ENCODE measurements around the gene PAX8.

The PAX8 gene

DNA sequence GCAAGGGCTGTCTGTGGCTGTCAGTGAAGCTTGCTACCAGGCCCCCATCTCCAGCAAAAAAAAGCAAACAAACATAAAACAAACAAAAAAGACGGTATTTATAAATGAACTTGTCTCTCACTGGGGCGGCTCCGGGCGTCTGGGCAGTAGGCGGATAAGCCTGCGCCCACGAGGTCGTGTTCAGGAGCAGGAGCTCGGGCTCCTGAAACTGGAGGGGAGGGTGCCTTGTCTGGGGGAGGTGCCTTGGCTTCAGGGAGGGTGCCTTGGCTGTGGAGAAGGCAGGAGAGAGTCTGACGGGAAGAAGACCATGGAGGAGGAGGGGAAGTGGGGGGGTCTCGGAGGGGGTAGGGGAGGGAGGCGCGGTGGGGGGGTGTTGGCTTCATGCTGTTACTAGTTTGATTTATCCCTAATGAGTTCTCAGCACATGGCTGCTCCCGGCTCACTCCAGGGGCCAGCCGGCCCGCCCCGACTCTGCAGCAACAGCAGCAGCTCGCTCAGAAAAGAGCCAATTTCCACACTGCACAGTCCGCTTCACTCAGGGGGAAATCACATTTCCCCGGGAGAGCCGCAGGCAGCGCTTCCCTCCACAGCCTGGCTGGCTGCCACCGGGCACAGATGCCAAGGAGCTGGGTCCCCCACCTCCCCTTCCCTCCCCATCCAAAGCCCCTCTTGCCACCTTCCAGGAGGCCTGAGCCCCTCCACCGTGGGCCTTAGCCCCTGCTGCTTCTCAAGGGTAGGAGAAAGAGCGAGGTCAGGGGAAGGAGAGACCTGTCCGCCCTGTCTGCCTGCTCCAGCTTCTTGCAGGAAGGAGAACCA, 66.3 kb downstream of the PAX8 start:
- Histone ChIP-seq H3K27me3 (ENCODE audit: insufficient read depth, low read length) (no peaks in the 10 kb centered on the region), H3K79me2 (ENCODE audit: control insufficient read depth, insufficient read depth, low read length, unreplicated experiment) (no peaks in the 10 kb centered on the region), H3K36me3 (ENCODE audit: insufficient read depth, low read length) (no peaks in the 10 kb centered on the region), H3K27ac (ENCODE audit: low read depth, low read length) (no peak overlapping the region), H2AFZ (ENCODE audit: low read length, unreplicated experiment) (no peak overlapping the region), H3K4me1 (ENCODE audit: control insufficient read depth, insufficient read depth, low read length, unreplicated experiment) (peaks cover 14% of the 10 kb centered on the region), H3K4me3 (ENCODE audit: low read depth, low read length) (no peak overlapping the region)

DNA sequence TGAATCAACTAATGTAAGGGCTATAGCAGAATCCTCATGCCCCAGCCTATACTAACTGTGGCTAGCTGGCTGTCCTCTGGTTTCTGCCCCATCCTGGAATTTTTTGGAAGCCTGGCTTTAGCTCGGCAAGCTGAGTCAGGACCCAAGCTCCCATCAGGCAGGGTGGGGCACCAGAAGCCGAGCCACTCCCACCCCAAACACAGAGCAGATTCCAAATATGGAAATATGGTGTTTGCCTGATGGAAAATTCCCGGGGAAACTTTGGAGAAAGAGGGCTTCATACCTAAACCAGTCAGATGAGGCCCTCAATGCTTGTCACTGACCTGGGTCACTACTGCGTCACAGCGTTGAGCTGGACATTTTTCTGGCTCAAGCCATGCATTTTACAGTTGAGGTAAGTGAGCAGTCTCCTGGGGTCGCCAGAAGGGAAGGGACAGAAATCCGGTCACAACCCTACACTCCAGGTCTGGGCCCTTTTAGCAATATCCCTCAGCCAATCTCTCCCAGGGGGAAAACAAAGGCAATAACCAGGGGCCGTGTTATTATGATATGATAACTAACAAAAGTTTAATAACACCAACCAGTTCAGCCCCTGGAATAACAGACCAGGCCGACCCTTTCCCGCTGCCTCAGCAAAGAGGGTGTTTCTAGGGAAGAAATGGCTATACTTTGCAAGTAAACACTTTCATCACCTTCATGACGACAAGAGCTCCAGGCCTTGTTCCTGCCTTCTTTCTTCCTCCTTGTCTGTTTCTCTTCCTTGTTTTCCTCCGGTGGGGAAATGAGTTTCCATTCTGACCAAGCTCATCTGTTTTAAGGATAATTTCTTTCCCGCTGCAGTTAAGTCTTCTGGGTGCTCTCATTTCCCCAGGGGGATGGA, 67.3 kb downstream of the PAX8 start:
- Histone ChIP-seq H3K27me3 (ENCODE audit: insufficient read depth, low read length) (no peaks in the 10 kb centered on the region), H3K36me3 (ENCODE audit: insufficient read depth, low read length) (no peaks in the 10 kb centered on the region), H3K4me1 (ENCODE audit: control insufficient read depth, insufficient read depth, low read length, unreplicated experiment) (peaks cover 14% of the 10 kb centered on the region), H3K79me2 (ENCODE audit: control insufficient read depth, insufficient read depth, low read length, unreplicated experiment) (no peaks in the 10 kb centered on the region), H3K27ac (ENCODE audit: low read depth, low read length) (no peak overlapping the region), H3K4me3 (ENCODE audit: low read depth, low read length) (no peak overlapping the region; the same call in 1 of the 2 replicates), H2AFZ (ENCODE audit: low read length, unreplicated experiment) (peak overlapping the region; percentile 85)

DNA sequence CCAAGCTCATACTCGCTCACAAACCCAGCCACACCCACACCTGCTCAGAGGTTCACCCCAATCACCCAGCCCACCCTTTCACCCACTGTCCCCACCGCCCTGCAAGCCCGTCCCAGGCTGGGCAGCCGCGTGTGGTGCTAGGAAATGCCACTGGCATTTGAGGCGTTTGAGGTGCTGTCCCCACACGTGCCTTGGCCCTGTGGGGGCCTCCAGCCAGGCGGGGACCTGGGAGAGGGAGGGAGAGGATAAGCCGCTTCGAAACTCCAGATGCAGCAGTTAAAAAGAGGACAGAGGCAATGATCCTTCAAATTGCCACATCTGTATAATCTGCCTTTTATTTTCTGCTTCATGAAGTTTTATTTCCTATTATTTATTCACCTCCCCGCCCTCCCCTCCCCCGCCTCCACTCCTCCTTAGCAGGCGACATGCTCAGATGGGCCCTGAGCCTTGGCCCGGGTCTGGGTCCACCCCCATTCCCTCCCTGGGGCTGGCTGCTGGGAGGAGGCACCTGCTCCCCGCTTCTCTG, 69.0 kb downstream of the PAX8 start:
- Histone ChIP-seq H3K79me2 (ENCODE audit: control insufficient read depth, insufficient read depth, low read length, unreplicated experiment) (no peaks in the 10 kb centered on the region), H3K27ac (ENCODE audit: low read depth, low read length) (no peak overlapping the region), H3K4me1 (ENCODE audit: control insufficient read depth, insufficient read depth, low read length, unreplicated experiment) (peaks cover 14% of the 10 kb centered on the region), H3K36me3 (ENCODE audit: insufficient read depth, low read length) (no peaks in the 10 kb centered on the region), H3K27me3 (ENCODE audit: insufficient read depth, low read length) (no peaks in the 10 kb centered on the region), H3K4me3 (ENCODE audit: low read depth, low read length) (no peak overlapping the region), H2AFZ (ENCODE audit: low read length, unreplicated experiment) (no peak overlapping the region)

- no peak overlapping the region for H3K27ac ChIP-seq (ENCODE audit: low read depth, low read length)
- H2AFZ ChIP-seq (ENCODE audit: low read length, unreplicated experiment): no peak overlapping the region
- H3K79me2 ChIP-seq (ENCODE audit: control insufficient read depth, insufficient read depth, low read length, unreplicated experiment): no peaks in the 10 kb centered on the region
- no peaks in the 10 kb centered on the region for H3K27me3 ChIP-seq (ENCODE audit: insufficient read depth, low read length)
- H3K36me3 ChIP-seq (ENCODE audit: insufficient read depth, low read length): no peaks in the 10 kb centered on the region
- no peak overlapping the region for H3K4me3 ChIP-seq (ENCODE audit: low read depth, low read length)
- H3K4me1 ChIP-seq (ENCODE audit: control insufficient read depth, insufficient read depth, low read length, unreplicated experiment): peaks cover 14% of the 10 kb centered on the region
Observed at GRCh38 chr2:113209011-113209645, 69.6 kb downstream of the PAX8 start.

DNA sequence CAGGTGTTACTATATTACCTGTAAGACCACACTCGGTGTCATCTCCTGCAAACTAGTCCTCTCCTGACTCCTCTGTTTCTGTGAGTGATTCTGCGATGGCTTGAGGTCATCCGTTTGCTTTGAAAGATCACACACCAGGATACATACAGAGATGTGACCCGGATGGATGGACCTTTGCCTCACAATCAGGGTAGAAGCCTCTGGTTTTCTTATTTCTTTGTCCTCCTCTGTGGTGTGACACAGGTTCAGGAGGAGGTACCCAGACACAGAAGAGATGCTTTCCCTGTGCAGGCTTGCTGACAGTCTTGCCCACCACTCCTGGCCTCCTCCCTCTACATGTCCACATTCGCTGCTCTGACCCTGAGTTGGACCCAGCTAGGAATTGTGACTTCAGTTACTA, 70.3 kb downstream of the PAX8 start:
- no peak overlapping the region for H3K27ac ChIP-seq (ENCODE audit: low read depth, low read length)
- no peak overlapping the region for H3K4me3 ChIP-seq (ENCODE audit: low read depth, low read length)
- no peaks in the 10 kb centered on the region for H3K27me3 ChIP-seq (ENCODE audit: insufficient read depth, low read length)
- no peaks in the 10 kb centered on the region for H3K79me2 ChIP-seq (ENCODE audit: control insufficient read depth, insufficient read depth, low read length, unreplicated experiment)
- H3K36me3 ChIP-seq (ENCODE audit: insufficient read depth, low read length): no peaks in the 10 kb centered on the region
- H3K4me1 ChIP-seq (ENCODE audit: control insufficient read depth, insufficient read depth, low read length, unreplicated experiment): peaks cover 14% of the 10 kb centered on the region
- no peak overlapping the region for H2AFZ ChIP-seq (ENCODE audit: low read length, unreplicated experiment)

GRCh38 chr2:113207021-113207420, 71.7 kb downstream of the PAX8 start:
- H3K27me3 ChIP-seq (ENCODE audit: insufficient read depth, low read length): no peaks in the 10 kb centered on the region
- H2AFZ ChIP-seq (ENCODE audit: low read length, unreplicated experiment): no peak overlapping the region
- no peak overlapping the region for H3K27ac ChIP-seq (ENCODE audit: low read depth, low read length)
- H3K4me1 ChIP-seq (ENCODE audit: control insufficient read depth, insufficient read depth, low read length, unreplicated experiment): peaks cover 21% of the 10 kb centered on the region
- H3K79me2 ChIP-seq (ENCODE audit: control insufficient read depth, insufficient read depth, low read length, unreplicated experiment): no peaks in the 10 kb centered on the region
- no peak overlapping the region for H3K4me3 ChIP-seq (ENCODE audit: low read depth, low read length)
- no peaks in the 10 kb centered on the region for H3K36me3 ChIP-seq (ENCODE audit: insufficient read depth, low read length)

- H2AFZ ChIP-seq (ENCODE audit: low read length, unreplicated experiment): no peak overlapping the region
- no peaks in the 10 kb centered on the region for H3K36me3 ChIP-seq (ENCODE audit: insufficient read depth, low read length)
- no peak overlapping the region for H3K27ac ChIP-seq (ENCODE audit: low read depth, low read length)
- H3K4me1 ChIP-seq (ENCODE audit: control insufficient read depth, insufficient read depth, low read length, unreplicated experiment): peaks cover 15% of the 10 kb centered on the region
- no peak overlapping the region for H3K4me3 ChIP-seq (ENCODE audit: low read depth, low read length)
- no peaks in the 10 kb centered on the region for H3K27me3 ChIP-seq (ENCODE audit: insufficient read depth, low read length)
- H3K79me2 ChIP-seq (ENCODE audit: control insufficient read depth, insufficient read depth, low read length, unreplicated experiment): no peaks in the 10 kb centered on the region
Observed at GRCh38 chr2:113206251-113206650, 72.5 kb downstream of the PAX8 start.

DNA sequence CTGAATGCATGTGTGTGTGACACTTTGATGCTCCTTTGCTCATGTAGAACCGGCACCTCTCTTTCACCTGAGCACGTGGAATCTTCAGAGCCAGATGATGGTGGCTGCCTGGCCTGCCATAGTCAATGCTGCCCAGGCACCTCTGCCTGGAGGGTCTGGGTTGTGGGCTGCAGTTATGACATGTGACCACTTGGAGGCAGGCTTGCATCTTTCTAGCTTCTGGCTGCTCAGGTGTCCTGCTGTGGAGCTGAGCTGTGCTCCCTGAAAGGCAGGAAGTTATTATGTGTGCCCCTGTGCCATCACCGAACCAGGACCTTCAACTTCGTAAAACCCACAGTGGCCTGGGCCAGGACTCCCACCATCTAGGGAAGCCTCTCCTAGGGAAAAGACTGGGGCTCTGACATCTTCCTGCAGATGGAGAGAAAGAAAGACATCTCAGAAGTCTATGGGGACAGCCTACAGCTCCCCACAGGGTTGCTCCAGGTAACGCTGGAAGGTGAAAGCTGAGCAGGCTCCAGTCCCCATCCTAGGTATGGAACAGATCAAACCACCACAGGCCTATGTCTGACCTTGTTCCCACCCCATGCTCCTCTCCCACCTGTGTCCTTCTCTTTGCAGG, 74.7 kb downstream of the PAX8 start:
- H3K4me1 ChIP-seq (ENCODE audit: control insufficient read depth, insufficient read depth, low read length, unreplicated experiment): peaks cover 9% of the 10 kb centered on the region
- H2AFZ ChIP-seq (ENCODE audit: low read length, unreplicated experiment): no peak overlapping the region
- H3K27ac ChIP-seq (ENCODE audit: low read depth, low read length): no peak overlapping the region

DNA sequence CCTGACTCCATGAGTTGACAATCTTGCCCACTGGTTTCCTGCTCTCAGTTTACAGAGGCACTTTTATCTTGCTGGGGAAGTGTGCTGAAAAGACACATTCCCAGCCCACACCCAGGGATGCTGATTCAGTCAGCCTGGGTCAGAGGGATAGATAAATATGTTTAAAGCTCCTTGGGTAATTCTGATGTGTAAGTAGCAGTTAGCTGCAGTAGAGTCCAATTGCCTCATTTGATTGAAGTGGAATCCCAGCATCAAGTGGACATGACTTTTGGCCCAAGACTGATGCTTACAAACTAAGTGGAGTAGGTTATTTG, 75.5 kb downstream of the PAX8 start:
- Histone ChIP-seq H3K36me3 (ENCODE audit: insufficient read depth, low read length) (no peaks in the 10 kb centered on the region), H3K79me2 (ENCODE audit: control insufficient read depth, insufficient read depth, low read length, unreplicated experiment) (no peaks in the 10 kb centered on the region), H3K27ac (ENCODE audit: low read depth, low read length) (no peak overlapping the region), H3K4me1 (ENCODE audit: control insufficient read depth, insufficient read depth, low read length, unreplicated experiment) (peaks cover 9% of the 10 kb centered on the region), H3K27me3 (ENCODE audit: insufficient read depth, low read length) (no peaks in the 10 kb centered on the region), H2AFZ (ENCODE audit: low read length, unreplicated experiment) (no peak overlapping the region), H3K4me3 (ENCODE audit: low read depth, low read length) (no peak overlapping the region)

More for the DNA sequence above, 74.7 kb downstream of the PAX8 start:
- Histone ChIP-seq H3K36me3 (ENCODE audit: insufficient read depth, low read length) (no peaks in the 10 kb centered on the region), H3K4me3 (ENCODE audit: low read depth, low read length) (no peak overlapping the region), H3K79me2 (ENCODE audit: control insufficient read depth, insufficient read depth, low read length, unreplicated experiment) (no peaks in the 10 kb centered on the region), H3K27me3 (ENCODE audit: insufficient read depth, low read length) (no peaks in the 10 kb centered on the region)
